SK-N-MC (cell line): ENCODE measurements around the gene POU5F1.
"Not testable (repeated sequence)": the region's sequence is repeated elsewhere in the genome, so short reads cannot be mapped to it uniquely, and the experiment has no call there.

ENCODE experiments used
- DNase-seq: peaks from one replicate; pipeline ENCODE4 v3.0.0-alpha.2; 2011; ENCODE audit warnings: low read depth, low spot score
- H3K27ac ChIP-seq: fragments of 200-600 bp; sonication (generic); 2 replicates; pipeline ENCODE4 v1.5.1; 2016; ENCODE audit warnings: mixed run types
- H3K36me3 ChIP-seq: fragments of 200-600 bp; sonication (generic); 2 replicates; pipeline ENCODE4 v1.6.1; 2017; ENCODE audit warnings: antibody characterized with exemption, low read length, mixed read lengths; ENCODE audit not compliant: insufficient read depth
- H3K4me3 ChIP-seq: fragments of 200-600 bp; sonication (generic); 2 replicates; pipeline ENCODE4 v1.5.1; 2016
- H3K9ac ChIP-seq: fragments of 200-600 bp; sonication (generic); 2 replicates; pipeline ENCODE4 v1.8.0; 2017; ENCODE audit warnings: mixed run types, mixed read lengths; ENCODE audit not compliant: insufficient read length
- H3K9me3 ChIP-seq: fragments of 200-600 bp; sonication (generic); 2 replicates; pipeline ENCODE4 v1.6.1; 2017; ENCODE audit warnings: low read depth, mild to moderate bottlenecking, antibody characterized with exemption, low read length, moderate library complexity, mixed read lengths
- EZH2 ChIP-seq: fragments of 200-600 bp; sonication (generic); IDR thresholded peaks from one replicate; pipeline ENCODE4 v1.6.1; 2017; ENCODE audit warnings: antibody characterized with exemption
- FOXP2 ChIP-seq: optimal IDR thresholded peaks from 2 replicates; pipeline ENCODE3; 2011; ENCODE audit warnings: mild to moderate bottlenecking, moderate library complexity; ENCODE audit not compliant: insufficient read depth; ENCODE audit errors: extremely low read length, control extremely low read depth
- POLR2AphosphoS5 ChIP-seq: IDR thresholded peaks from 2 replicates; pipeline ENCODE4 v1.6.1; 2012; ENCODE audit warnings: mild to moderate bottlenecking, low read depth, low read length, borderline replicate concordance

The POU5F1 gene

DNA sequence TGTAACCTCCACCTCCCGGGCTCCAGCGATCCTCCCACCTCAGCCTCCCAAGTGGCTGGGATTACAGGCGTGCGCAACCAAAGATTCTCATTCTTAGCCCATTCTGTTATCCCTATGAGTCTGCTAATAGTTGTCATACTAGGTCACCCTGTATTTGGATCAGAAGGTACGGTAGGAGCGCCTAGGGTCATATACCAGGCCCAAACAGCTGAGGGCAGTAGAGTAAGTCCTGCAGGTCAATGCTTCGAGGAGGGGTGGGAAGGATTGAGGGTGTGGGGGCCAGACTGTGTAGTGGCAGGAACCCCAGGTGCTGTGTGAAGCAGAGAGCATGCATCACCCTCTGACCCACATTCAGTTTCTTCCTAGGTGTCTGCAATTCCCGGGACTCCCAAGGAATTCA, 22.7 kb upstream of the POU5F1 start:
- no peaks in the 10 kb centered on the region for H3K36me3 ChIP-seq
- H3K4me3 ChIP-seq, result no peak overlapping the region
- no peaks in the 10 kb centered on the region for H3K9me3 ChIP-seq
- no peak for TF ChIP-seq FOXP2
- TF ChIP-seq POLR2AphosphoS5, result no peak
- no peak for TF ChIP-seq EZH2
- DNase-seq, result no peak
- H3K27ac ChIP-seq, result no peak overlapping the region
- no peak overlapping the region for H3K9ac ChIP-seq

GRCh38 chr6:31192431-31193105, 22.1 kb upstream of the POU5F1 start:
- H3K9me3 ChIP-seq, H3K4me3 ChIP-seq, H3K27ac ChIP-seq, DNase-seq, H3K36me3 ChIP-seq, H3K9ac ChIP-seq: not testable (repeated sequence)

GRCh38 chr6:31190488-31190887, 20.0 kb upstream of the POU5F1 start:
- Histone ChIP-seq H3K27ac (no peak overlapping the region), H3K4me3 (no peak overlapping the region), H3K36me3 (no peaks in the 10 kb centered on the region), H3K9me3 (no peaks in the 10 kb centered on the region), H3K9ac (no peak overlapping the region)
- TF ChIP-seq FOXP2 (no peak), POLR2AphosphoS5 (no peak), EZH2 (no peak)
- no peak for DNase-seq

- not testable (repeated sequence) for H3K27ac ChIP-seq, H3K9ac ChIP-seq, DNase-seq, H3K4me3 ChIP-seq, H3K36me3 ChIP-seq, H3K9me3 ChIP-seq
Observed at GRCh38 chr6:31189223-31189622, 18.7 kb upstream of the POU5F1 start.

- H3K36me3 ChIP-seq, result no peaks in the 10 kb centered on the region
- TF ChIP-seq FOXP2 (no peak), EZH2 (no peak), POLR2AphosphoS5 (no peak)
- no peak overlapping the region for H3K9ac ChIP-seq
- H3K9me3 ChIP-seq, result no peaks in the 10 kb centered on the region
- no peak for DNase-seq
- no peak overlapping the region for H3K4me3 ChIP-seq
- no peak overlapping the region for H3K27ac ChIP-seq
Observed at GRCh38 chr6:31187780-31188194, 17.3 kb upstream of the POU5F1 start.

- no peak overlapping the region for H3K9ac ChIP-seq
Observed at GRCh38 chr6:31186052-31186734, 15.7 kb upstream of the POU5F1 start.

DNA sequence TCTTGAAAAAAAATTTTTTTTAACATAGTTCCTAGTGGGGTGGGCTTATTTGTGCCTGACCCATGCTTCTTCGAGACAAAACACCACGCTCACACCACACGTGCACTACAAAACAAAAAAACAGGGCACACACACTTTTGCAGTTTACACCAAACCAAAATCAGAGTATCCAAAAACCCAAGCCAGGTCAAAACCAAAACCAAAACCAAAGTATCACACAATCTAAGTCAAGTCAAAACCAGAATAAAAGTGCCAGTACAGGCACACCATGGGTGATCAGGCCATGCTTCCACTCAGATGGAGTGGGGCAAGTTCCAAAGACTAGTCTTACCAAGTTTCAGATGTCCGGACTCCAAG, 15.2 kb upstream of the POU5F1 start:
- not testable (repeated sequence) for H3K9ac ChIP-seq, DNase-seq, H3K27ac ChIP-seq, H3K4me3 ChIP-seq, H3K9me3 ChIP-seq, H3K36me3 ChIP-seq

More at GRCh38 chr6:31186052-31186734, 15.7 kb upstream of the POU5F1 start:
- no peak overlapping the region for H3K4me3 ChIP-seq
- H3K36me3 ChIP-seq, result no peaks in the 10 kb centered on the region
- no peaks in the 10 kb centered on the region for H3K9me3 ChIP-seq
- H3K27ac ChIP-seq, result no peak overlapping the region
- DNase-seq, result no peak
- TF ChIP-seq EZH2, result no peak
- no peak for TF ChIP-seq FOXP2
- no peak for TF ChIP-seq POLR2AphosphoS5

- H3K27ac ChIP-seq, DNase-seq, H3K9me3 ChIP-seq, H3K9ac ChIP-seq, H3K4me3 ChIP-seq, H3K36me3 ChIP-seq: not testable (repeated sequence)
Observed at GRCh38 chr6:31183859-31184258, 13.4 kb upstream of the POU5F1 start.

- not testable (repeated sequence) for H3K9ac ChIP-seq, H3K4me3 ChIP-seq, H3K36me3 ChIP-seq, H3K27ac ChIP-seq, H3K9me3 ChIP-seq, DNase-seq
Observed at GRCh38 chr6:31183287-31183686, 12.8 kb upstream of the POU5F1 start.
